GM13976 (cell line): Measurements from ENCODE around the gene NLRP5.
"Not testable (repeated sequence)": the region's sequence is repeated elsewhere in the genome, so short reads cannot be mapped to it uniquely, and the experiment has no call there.

Experiments used
- DNase-seq: peaks from one replicate; pipeline ENCODE4 v3.0.0; 2012; ENCODE audit warnings: low spot score
- CTCF ChIP-seq: IDR thresholded peaks from 2 replicates; pipeline ENCODE4 v1.5.1; 2012; ENCODE audit warnings: borderline replicate concordance, mild to moderate bottlenecking; ENCODE audit not compliant: insufficient read depth; ENCODE audit errors: extremely low read depth, missing control alignments, control extremely low read depth
- in situ Hi-C: fragments of 300-500 bp; cut with MboI; formaldehyde crosslinking; loops from one replicate; pipeline ENCODE4 v1.12.0; 2022; ENCODE audit warnings: low sequenced_read_pairs, mixed read lengths, inconsistent platforms; ENCODE audit not compliant: unreplicated experiment

The NLRP5 gene

GRCh38 chr19:55993492-55993891 is 6.9 kb downstream of the NLRP5 start:
- in situ Hi-C loops, result no loop called here
- TF ChIP-seq CTCF, result no peak
- no peak for DNase-seq

GRCh38 chr19:56014765-56015164 is 28.2 kb downstream of the NLRP5 start:
- no peak for DNase-seq
- TF ChIP-seq CTCF, result no peak
- in situ Hi-C loops, result no loop called here

GRCh38 chr19:56015756-56016155 is 29.2 kb downstream of the NLRP5 start:
- in situ Hi-C loops, result no loop called here
- TF ChIP-seq CTCF, result no peak
- DNase-seq, result no peak

- DNase-seq, in situ Hi-C loops: not testable (repeated sequence)
Observed at GRCh38 chr19:56019325-56019724, 32.8 kb downstream of the NLRP5 start.

GRCh38 chr19:56020355-56020975 is 33.9 kb downstream of the NLRP5 start:
- in situ Hi-C loops, DNase-seq: not testable (repeated sequence)

GRCh38 chr19:56026769-56027168 is 40.2 kb downstream of the NLRP5 start:
- TF ChIP-seq CTCF, result no peak
- DNase-seq, result no peak
- in situ Hi-C loops, result no loop called here

GRCh38 chr19:56053596-56053995 is 67.0 kb downstream of the NLRP5 start:
- no peak for DNase-seq
- no peak for TF ChIP-seq CTCF
- in situ Hi-C loops, result no loop called here
